NCI-H1436 (cell line): ENCODE measurements around the gene MRGPRF.

Source experiments
- DNase-seq: peaks from one replicate; lab custom pipeline; 2025; lab: John Stamatoyannopoulos, UW

The MRGPRF gene

DNA sequence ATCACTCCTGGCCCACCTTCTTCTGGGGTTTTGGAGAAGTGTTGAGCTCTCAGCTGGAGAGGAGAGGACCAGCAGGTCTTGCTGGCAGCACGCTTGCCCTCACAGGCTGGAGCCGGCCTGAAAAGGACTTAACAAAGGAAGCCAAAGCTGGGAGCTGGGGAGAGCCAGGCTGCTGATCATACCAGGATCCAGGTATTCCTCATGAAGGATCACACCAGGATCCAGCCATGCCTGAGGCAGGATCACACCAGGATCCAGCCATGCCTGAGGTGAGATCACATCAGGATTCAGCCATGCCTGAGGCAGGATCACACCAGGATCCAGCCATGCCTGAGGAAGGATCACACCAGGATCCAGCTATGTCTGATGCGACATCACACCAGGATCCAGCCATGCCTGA lies 49.3 kb downstream of the MRGPRF start:
- no peak for DNase-seq

DNA sequence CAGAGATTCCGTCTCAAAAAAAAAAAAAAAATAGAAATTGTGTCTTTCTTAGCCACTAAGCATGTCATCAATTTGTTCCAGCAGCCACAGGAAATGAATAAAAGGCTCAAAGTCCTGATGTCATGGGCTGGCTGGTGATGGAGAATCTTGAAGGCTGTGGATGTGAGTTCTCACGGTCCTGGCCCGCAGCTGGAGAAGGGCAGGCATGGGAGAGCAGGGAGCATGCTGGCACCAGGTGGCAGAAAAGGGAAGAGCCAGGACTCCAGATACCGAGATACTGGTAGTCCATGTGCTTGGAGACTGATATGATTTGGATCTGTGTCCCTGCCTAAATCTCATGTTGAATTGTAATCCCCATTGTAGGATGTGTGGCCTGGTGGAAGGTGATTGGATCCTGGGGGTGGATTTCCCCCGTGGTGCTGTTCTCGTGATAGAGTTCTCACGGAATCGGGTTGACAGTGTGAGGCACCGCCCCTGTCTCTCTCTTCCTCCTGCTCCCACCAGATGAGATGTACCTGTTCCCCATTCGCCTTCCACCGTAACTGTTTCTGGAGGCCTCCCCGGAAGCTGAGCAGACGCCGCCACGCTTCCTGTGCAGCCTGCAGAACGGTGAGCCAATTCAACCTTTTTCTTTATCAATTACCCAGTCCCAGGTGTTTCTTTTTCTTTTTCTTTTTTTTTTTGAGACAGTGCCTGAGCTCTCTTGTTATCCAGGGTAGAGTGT lies 50.4 kb downstream of the MRGPRF start:
- DNase-seq: no peak

DNA sequence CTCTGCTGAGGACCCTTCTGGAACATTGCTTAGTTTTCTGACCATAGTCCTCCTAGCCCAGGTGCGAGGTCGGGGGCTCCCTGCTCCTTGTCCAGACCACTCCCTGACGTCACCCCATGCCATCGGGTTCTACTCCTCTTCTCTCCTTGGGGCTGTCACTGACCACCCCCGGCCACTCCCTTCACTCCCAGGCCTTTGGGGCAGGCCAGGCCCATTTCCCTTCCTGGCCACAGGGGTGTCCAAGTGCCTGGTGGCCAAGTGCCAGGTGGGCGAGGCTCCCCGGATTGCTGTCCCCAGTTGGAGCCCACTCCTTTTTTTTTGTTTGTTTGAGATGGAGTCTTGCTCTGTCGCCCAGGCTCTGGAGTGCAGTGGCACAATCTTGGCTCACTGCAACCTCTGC lies 51.8 kb downstream of the MRGPRF start:
- no peak for DNase-seq

DNA sequence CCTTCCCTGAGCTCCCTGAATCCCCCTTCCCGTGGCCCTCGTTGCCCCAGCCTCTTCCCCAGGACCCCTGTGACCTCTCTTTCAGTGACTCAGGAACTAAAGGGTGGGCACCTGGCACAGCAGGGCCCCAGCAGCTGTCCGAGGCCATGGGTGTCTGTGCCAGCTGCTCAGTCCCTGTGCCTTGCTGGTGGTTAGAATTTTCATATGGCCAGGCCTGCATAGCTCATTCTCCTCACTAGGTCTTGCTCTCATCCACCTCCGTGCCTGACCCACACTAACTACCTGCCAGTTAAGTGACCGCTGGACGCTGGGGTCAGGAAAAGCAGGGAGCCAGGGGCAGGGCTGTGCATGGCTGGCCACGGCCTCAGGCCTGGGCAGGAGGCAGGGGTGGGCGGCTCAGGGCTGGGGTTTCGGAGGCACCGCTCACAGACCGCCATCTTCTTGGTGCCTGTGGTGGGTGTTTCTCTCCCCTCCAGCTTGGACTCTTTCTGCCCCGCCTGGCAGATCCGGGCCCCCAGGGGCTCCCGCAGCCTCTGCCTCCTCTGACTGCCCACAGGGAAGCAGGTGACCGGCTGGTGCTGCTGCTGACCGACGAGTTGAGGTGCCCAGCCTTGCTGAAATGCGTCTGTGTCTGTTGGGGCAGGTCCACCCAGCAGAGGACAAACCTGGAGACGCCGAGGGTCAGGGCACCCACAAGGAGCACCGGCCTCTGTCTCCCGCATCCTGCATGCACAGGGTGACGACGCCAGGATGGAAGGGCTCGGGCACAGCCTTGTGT lies 52.6 kb downstream of the MRGPRF start:
- DNase-seq: no peak

DNA sequence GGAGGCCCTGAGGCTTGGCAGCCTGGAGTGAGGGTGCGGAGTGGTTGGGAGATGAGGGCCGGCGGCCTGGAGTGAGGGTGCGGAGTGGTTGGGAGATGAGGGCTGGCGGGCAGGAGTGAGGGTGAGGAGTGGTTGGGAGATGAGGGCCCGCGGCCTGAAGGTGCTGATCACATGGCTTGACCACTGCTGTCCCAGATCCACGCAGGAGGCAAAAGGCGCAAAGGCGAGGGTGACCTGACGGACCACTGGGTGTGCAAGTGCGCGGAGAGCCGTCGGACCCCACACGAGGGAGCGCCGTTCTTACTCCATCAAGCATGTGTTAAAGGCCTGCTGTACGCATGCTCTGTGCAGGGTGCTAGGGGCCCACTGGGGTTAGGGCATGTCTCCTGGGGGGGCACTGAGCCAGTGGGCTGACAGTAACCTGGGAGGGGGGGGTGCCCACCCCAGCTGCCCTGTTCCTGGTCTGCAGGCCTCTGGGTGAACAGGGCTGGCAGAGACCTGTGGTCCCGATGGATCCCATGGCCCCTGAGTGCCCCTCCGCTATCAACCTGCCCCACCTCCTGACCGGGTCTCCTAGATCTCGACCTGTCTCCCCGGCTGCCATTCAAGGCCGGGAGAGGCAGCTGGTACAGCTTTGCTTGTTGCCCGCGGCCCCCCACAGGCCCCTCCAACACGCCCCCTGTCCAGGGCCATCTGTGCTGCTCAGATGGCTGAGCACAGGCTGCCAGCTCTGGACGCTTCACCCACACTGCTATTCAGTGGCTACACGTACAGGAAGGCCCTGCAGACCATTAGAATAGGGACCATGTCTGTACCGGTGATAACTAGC lies 53.4 kb downstream of the MRGPRF start:
- no peak for DNase-seq

DNA sequence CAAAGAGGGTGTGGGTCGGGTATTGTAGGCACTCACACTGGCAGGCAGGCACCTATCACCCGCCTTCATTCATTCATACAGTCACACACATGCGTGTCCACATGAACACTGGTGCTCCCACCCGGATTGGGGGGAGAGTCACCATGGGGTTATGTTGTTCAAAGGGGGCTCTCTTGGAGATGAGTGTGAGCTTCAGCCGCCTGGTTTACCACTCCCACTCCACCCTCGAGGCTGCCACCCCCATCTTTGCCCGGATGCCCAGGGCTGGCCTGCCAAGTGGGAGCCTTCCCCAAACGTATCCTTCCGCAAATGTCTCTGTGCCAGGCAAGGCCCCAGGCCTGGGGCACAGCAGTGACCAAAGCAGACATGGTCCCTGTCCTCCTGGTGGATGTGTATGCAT lies 54.8 kb downstream of the MRGPRF start:
- no peak for DNase-seq

DNA sequence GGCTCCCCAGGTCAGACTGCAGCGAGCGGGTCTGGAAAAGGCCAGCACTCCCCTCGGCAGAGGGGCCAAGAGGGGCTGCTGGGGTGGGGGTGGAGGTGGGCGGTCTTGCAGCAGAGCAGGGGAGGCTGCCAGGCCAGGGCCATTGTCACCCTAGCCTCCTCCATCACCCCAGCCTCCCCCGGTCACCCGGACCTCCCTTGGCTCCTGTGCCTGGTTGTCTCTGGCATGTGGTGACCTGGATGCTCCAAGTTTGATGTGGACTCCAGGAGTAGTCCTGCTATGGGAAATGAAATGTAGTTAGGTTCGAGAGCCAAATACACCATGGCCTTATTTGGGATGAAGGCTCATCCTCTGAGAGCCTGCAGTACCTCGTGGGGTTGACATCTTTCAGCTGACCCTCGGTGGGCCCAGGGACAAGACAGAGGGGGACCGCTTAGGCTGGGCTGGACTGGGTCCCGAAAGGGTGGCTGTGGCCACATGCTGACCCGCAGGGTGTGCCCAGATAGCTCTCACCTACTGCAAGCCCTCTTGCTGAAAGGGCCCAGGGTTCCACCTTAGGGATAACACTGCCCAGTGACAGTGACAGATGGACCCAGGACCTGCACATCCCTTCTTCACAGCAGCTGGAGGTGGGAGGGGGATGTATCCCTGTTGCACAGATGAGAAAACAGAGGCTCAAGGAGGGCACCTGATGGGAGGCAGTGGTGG lies 56.3 kb downstream of the MRGPRF start:
- DNase-seq: no peak

DNA sequence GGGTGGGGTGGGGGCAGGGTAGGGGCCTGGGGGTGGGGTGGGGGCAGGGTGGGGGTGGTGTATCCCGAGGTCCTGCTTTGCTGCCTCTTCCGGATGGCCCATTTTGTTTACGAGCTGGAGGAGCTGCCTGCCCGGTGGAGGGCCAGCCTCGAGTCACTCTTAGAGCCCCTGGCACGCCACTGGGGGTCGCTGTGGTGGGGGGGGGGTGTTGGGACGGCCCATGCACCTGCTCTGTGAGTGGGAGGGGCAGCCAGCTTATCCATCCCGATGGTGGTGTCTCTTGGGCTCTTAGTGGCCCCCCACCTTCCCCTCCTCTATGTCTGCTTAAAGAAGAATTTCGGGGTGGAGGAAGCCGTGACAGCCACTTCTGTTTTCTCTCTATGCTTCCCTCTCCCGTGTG lies 56.9 kb downstream of the MRGPRF start:
- no peak for DNase-seq

DNA sequence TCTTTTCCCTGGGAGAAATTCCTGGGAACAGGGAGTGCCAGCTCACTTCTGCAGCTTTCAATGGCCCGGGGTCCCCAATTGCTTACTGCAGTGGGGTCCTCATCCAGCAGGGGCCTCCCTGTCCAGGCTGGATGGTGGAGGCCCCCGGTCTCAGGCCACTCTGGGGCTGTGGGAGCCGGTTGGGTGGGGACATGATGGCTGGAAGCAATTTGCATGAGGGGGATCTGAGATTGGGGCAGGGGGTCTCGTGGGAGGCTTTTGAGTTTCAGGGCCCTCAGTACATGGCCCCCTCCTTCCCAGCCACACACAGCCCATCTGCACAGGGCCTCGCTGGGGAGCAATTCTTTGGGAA lies 57.5 kb downstream of the MRGPRF start:
- no peak for DNase-seq

DNA sequence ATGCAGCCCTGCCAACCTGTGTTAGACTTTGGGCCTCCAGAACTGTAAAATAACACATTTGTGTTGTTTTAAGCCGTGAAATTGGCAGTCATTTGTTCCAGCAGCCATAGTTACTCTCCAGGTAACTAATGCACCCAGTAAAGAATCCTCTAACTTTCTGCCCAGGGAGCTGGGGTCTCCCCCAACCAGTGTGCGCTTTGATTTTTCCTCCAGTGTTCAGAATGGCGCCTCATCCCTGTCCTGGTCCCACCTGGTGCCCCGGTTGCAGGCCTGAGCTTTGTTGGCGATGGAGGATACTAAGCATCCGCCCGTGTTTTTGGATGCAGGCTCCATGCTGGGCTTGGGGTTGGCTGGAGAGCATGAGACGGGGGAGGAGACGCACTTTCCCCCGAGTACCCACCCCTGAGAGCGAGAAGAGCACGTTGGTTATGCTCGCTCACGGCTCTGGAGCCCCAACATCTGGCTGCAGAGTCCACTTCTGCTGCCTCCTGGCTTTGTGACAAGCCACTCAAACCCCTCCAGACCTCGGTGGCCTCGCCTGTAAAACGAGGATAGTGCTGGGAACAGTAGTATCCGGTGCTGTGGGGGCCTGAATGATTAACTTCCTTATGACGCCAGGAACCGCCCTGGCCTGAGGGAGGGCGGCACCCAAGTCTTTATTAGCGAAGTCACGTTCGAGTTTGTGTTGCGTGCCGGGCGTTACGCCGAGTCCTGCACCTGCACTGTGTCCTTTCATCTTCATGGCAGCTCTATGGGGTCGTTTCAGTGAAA lies 58.0 kb downstream of the MRGPRF start:
- no peak for DNase-seq
